Stimulated activated CD4-positive, alpha-beta T cell treated with anti-CD3 and anti-CD28 coated beads, TNF-alpha, amount 100 ng/mL, for 24 hours (primary cell): ENCODE data around the gene P2RY4.
"Not testable (repeated sequence)": the region's sequence is repeated elsewhere in the genome, so short reads cannot be mapped to it uniquely, and the experiment has no call there.

Source experiments
- DNase-seq, 3 experiments: peaks; one replicate each; pipeline ENCODE4 v3.0.0-alpha.2; 2020; ENCODE audit warnings: low read depth in 3 of 3

P2RY4 gene

GRCh38 chrX:70260104-70260503, at the start of gene P2RY4:
Gene P2RY4, minus strand, starts transcription at chrX:70260204. Its CDS starts 580 bp downstream, at chrX:70259624.
- no peak for DNase-seq

- DNase-seq = no peak
Measured at GRCh38 chrX:70301716-70302115, 41.7 kb upstream of the P2RY4 start.

- DNase-seq = no peak
Measured at GRCh38 chrX:70293621-70294020, 33.6 kb upstream of the P2RY4 start.

- no peak for DNase-seq
Measured at GRCh38 chrX:70292788-70293187, 32.8 kb upstream of the P2RY4 start.

- peak; percentile 51 to 79 (median 55) for DNase-seq
Measured at GRCh38 chrX:70289793-70290770, 30.1 kb upstream of the P2RY4 start, which contains the start of the genes KIF4A and PDZD11. Gene KIF4A, plus strand, starts transcription at chrX:70290104. Its CDS starts 355 bp downstream, at chrX:70290459. Gene PDZD11, minus strand, starts transcription at chrX:70289927. Its CDS starts 586 bp downstream, at chrX:70289341.

GRCh38 chrX:70289168-70289792, 29.3 kb upstream of the P2RY4 start:
- DNase-seq = no peak

GRCh38 chrX:70281951-70282350, 21.9 kb upstream of the P2RY4 start, which contains the start of gene RAB41:
Gene RAB41, plus strand, starts transcription at chrX:70282172. Its CDS starts 46 bp downstream, at chrX:70282218.
- no peak for DNase-seq

GRCh38 chrX:70280573-70280972, 20.6 kb upstream of the P2RY4 start:
- no peak for DNase-seq

- no peak for DNase-seq
Measured at GRCh38 chrX:70279081-70279480, 19.1 kb upstream of the P2RY4 start.

- DNase-seq = not testable (repeated sequence)
Measured at GRCh38 chrX:70274029-70274428, 14.0 kb upstream of the P2RY4 start.

- DNase-seq = no peak
Measured at GRCh38 chrX:70268034-70268433, 8.0 kb upstream of the P2RY4 start, which contains the start of gene ARR3. Gene ARR3, plus strand, starts transcription at chrX:70268334. Its CDS starts 1,052 bp downstream, at chrX:70269386.

GRCh38 chrX:70264784-70265183, 4.8 kb upstream of the P2RY4 start:
- no peak for DNase-seq

- DNase-seq = peak in 2 of 3 experiments; percentile 1 to 19
Measured at GRCh38 chrX:70262952-70263567, 3.1 kb upstream of the P2RY4 start.

- DNase-seq = no peak
Measured at GRCh38 chrX:70257423-70258288, 2.3 kb downstream of the P2RY4 start.

- no peak for DNase-seq
Measured at GRCh38 chrX:70255452-70255851, 4.6 kb downstream of the P2RY4 start.

- no peak for DNase-seq
Measured at GRCh38 chrX:70254909-70255308, 5.1 kb downstream of the P2RY4 start.

- no peak for DNase-seq
Measured at GRCh38 chrX:70254063-70254400, 6.0 kb downstream of the P2RY4 start.

- DNase-seq = no peak
Measured at GRCh38 chrX:70253377-70254062, 6.5 kb downstream of the P2RY4 start.

- DNase-seq = no peak
Measured at GRCh38 chrX:70252491-70252890, 7.5 kb downstream of the P2RY4 start.

GRCh38 chrX:70247252-70247651, 12.8 kb downstream of the P2RY4 start:
- DNase-seq = no peak

GRCh38 chrX:70244881-70245280, 15.1 kb downstream of the P2RY4 start:
- no peak for DNase-seq
